A673 (cell line): ENCODE measurements around the gene SPON1. TPM values are rescaled to one million over a fixed set of nuclear protein-coding genes. Genes with fewer than 3 reads are reported as not detected.

ENCODE experiments used
- BruUV-seq: library from RNA; stranded (reverse); fragments of 400-500 nt; replicated peaks from 2 replicates; lab custom pipeline; 2021; lab: Mats Ljungman, UMichigan
- CTCF ChIA-PET: fragments of 300-600 bp; sonication (Branson Sonifier 250); formaldehyde crosslinking; loops from one replicate; lab custom pipeline; 2022; ENCODE audit warnings: antibody characterized with exemption; lab: Charles Lee
- POLR2A ChIA-PET: fragments of 300-600 bp; sonication (Branson Sonifier 250); formaldehyde crosslinking; loops from one replicate; lab custom pipeline; 2022; ENCODE audit warnings: antibody characterized with exemption; ENCODE audit not compliant: low non-redundant PET; lab: Charles Lee
- DNase-seq: peaks from one replicate; pipeline ENCODE4 v3.0.0-alpha.2; 2015; ENCODE audit warnings: low spot score
- H3K27ac ChIP-seq: fragments of 200-600 bp; sonication (generic); 2 replicates; pipeline ENCODE4 v1.5.1; 2016; ENCODE audit warnings: mixed run types, low read depth, mild to moderate bottlenecking, mixed read lengths, antibody characterized with exemption, low read length; ENCODE audit not compliant: poor library complexity, severe bottlenecking
- H3K27me3 ChIP-seq: fragments of 200-600 bp; sonication (generic); replicated peaks from 2 replicates; pipeline ENCODE4 v1.6.1; 2017; ENCODE audit warnings: mixed run types, low read depth, mild to moderate bottlenecking, mixed read lengths, antibody characterized with exemption, low read length; ENCODE audit not compliant: insufficient read depth, poor library complexity
- H3K36me3 ChIP-seq: fragments of 200-600 bp; sonication (generic); 2 replicates; pipeline ENCODE4 v1.6.1; 2016; ENCODE audit warnings: mixed run types, mild to moderate bottlenecking, mixed read lengths, antibody characterized with exemption, low read length; ENCODE audit not compliant: insufficient read depth, poor library complexity, severe bottlenecking
- H3K4me1 ChIP-seq: fragments of 200-600 bp; sonication (generic); 2 replicates; pipeline ENCODE4 v1.6.1; 2017; ENCODE audit warnings: mixed run types, mild to moderate bottlenecking, mixed read lengths, antibody characterized with exemption, low read length; ENCODE audit not compliant: insufficient read depth, poor library complexity, severe bottlenecking
- H3K4me3 ChIP-seq: fragments of 200-600 bp; sonication (generic); 2 replicates; pipeline ENCODE4 v1.5.1; 2016; ENCODE audit warnings: low read depth, mixed run types, mild to moderate bottlenecking, mixed read lengths, low read length; ENCODE audit not compliant: poor library complexity, severe bottlenecking
- H3K9me3 ChIP-seq: fragments of 200-600 bp; sonication (generic); 2 replicates; pipeline ENCODE4 v1.6.1; 2016; ENCODE audit warnings: mixed run types, low read depth, mild to moderate bottlenecking, mixed read lengths, antibody characterized with exemption, low read length; ENCODE audit not compliant: poor library complexity, severe bottlenecking
- EZH2 ChIP-seq: fragments of 200-600 bp; sonication (generic); IDR thresholded peaks from 2 replicates; pipeline ENCODE4 v1.6.1; 2017; ENCODE audit warnings: borderline replicate concordance, low read depth, mild to moderate bottlenecking, mixed read lengths, antibody characterized with exemption, low read length; ENCODE audit not compliant: poor library complexity, severe bottlenecking
- intact Hi-C: fragments of 100-400 bp; cut with micrococcal nuclease; formaldehyde crosslinking; loops from one replicate; pipeline ENCODE4 v1.10.0; 2022; ENCODE audit not compliant: unreplicated experiment
- total RNA-seq: library from RNA; stranded (reverse); gene quantifications from 2 replicates; pipeline ENCODE4 v1.2.3, GENCODE V29; 2021
- TF ChIP-seq, protein P1 (sequence below): fragments of 300-800, 200-600 bp; sonication (generic); conservative IDR thresholded peaks from 2 replicates; pipeline ENCODE4 v1.5.1; 2017; ENCODE audit warnings: low read depth, mild to moderate bottlenecking, antibody characterized with exemption, low read length, moderate library complexity, mixed read lengths

SPON1 gene
- total RNA-seq, 1 experiment from 2014 or later = not detected

DNA sequence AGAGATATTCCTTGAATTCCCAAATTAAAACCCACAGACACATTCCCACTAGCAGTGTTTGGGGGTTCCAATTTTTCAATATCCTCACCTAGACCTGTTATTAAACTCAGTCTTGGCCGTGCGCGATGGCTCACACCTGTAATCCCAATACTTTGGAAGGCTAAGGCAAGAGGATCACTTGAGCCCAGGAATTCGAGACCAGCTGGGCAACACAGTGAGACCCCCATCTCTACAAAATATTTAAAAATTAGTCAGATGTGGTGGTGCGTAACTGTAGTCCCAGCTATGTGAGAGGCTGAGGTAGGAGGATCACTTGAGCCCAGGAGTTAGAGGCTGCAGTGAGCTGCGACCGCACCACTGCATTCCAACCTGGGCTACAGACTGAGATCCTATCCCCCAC lies 343.1 kb downstream of the SPON1 start:
- intact Hi-C loops = no loop called here
- no TSS peak for BruUV-seq
- TF ChIP-seq EZH2 = no peak
- H3K36me3 ChIP-seq = no peaks in the 10 kb centered on the region
- ChIA-PET POLR2A (no interaction called here), CTCF (no interaction called here)
- H3K4me1 ChIP-seq = peaks cover 30% of the 10 kb centered on the region
- no peaks in the 10 kb centered on the region for H3K9me3 ChIP-seq
- no peak overlapping the region for H3K4me3 ChIP-seq
- DNase-seq = no peak
- no peak overlapping the region for H3K27ac ChIP-seq
- H3K27me3 ChIP-seq = no peaks in the 10 kb centered on the region

DNA sequence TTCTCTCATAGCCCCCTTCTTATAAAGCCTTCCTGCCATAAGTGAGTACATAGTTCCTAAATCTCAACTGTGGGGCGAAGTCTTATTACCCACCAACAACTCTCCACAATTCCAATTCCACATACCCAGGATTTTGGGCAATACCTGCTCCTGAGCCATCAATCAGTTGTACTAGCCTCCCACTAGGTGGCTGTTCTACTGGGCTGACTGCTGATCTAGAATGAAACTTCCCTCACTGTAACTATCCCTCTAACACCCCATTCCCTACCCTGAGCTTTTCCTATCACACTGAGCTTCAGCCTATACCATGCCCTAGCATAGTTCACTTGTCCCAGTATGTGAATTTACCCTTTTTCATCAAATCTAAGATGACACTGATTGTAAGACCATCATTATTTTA lies 344.0 kb downstream of the SPON1 start:
- Histone ChIP-seq H3K4me3 (no peak overlapping the region), H3K27me3 (no peaks in the 10 kb centered on the region), H3K4me1 (peaks cover 30% of the 10 kb centered on the region), H3K36me3 (no peaks in the 10 kb centered on the region), H3K27ac (no peak overlapping the region), H3K9me3 (no peaks in the 10 kb centered on the region)
- DNase-seq = no peak
- POLR2A ChIA-PET = no interaction called here
- TF ChIP-seq EZH2 = no peak
- TF ChIP-seq, protein P1, sequence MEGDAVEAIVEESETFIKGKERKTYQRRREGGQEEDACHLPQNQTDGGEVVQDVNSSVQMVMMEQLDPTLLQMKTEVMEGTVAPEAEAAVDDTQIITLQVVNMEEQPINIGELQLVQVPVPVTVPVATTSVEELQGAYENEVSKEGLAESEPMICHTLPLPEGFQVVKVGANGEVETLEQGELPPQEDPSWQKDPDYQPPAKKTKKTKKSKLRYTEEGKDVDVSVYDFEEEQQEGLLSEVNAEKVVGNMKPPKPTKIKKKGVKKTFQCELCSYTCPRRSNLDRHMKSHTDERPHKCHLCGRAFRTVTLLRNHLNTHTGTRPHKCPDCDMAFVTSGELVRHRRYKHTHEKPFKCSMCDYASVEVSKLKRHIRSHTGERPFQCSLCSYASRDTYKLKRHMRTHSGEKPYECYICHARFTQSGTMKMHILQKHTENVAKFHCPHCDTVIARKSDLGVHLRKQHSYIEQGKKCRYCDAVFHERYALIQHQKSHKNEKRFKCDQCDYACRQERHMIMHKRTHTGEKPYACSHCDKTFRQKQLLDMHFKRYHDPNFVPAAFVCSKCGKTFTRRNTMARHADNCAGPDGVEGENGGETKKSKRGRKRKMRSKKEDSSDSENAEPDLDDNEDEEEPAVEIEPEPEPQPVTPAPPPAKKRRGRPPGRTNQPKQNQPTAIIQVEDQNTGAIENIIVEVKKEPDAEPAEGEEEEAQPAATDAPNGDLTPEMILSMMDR = no peak
- CTCF ChIA-PET = interaction anchor here (0.7 kb wide), 1 partner anchor 182 kb away, joined by 3 read pairs; no protein-coding TSS in a partner anchor
- BruUV-seq = no TSS peak
- intact Hi-C loops = no loop called here

DNA sequence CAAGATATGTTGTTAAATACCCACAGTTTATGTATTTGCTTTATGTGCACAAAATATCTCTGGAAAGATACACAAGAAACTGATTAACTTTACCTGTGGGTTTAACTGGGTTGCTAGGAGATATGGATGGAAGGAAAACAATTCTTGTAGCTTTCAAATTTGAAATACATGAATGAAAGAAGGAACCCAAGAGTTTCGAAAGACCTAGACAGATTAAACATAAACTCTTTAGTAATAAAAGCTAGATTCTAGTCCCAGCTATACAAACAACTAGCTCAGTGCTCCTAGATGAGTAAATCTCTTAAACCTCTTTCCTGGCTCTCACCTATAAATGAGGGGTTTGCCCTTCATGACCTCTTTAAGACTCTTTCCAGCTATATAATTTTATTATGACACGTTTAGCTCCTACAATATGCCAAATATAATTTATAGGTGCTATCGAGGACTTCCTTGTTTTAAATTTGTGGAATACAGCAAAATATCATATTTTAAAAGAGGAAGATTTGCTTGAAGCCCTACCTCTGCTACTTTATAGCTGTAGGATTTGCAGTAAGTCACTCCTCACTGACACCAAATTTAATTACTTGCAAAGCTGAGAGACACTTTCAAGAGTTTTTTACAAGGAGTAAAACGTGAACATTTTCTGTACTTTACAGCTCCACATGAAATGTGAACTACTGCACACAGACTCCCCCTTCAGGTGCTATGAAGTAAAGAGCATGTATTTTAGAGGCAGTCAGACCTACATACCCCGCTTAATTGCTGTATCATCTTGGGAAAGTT lies 345.8 kb downstream of the SPON1 start:
- no peaks in the 10 kb centered on the region for H3K9me3 ChIP-seq
- H3K36me3 ChIP-seq = no peaks in the 10 kb centered on the region
- intact Hi-C loops = no loop called here
- H3K4me3 ChIP-seq = no peak overlapping the region
- H3K27me3 ChIP-seq = no peaks in the 10 kb centered on the region
- no TSS peak for BruUV-seq
- ChIA-PET POLR2A (no interaction called here), CTCF (interaction anchor here (0.7 to 1.0 kb wide), 2 partner anchors 17 to 111 kb away, joined by 4 to 5 read pairs; no protein-coding TSS in a partner anchor)
- TF ChIP-seq, protein P1 = peak; percentile 67
- no peak for TF ChIP-seq EZH2
- peak; percentile 67 for DNase-seq
- H3K27ac ChIP-seq = no peak overlapping the region
- peaks cover 30% of the 10 kb centered on the region for H3K4me1 ChIP-seq
